WTC11 (cell line): ENCODE results near the gene MED10. TPM values are rescaled to one million over a fixed set of nuclear protein-coding genes. Genes with fewer than 3 reads are reported as not detected.

Source experiments
- ATAC-seq: fragments of 200-7000 bp; cut with Tn5 transposase; 2 replicates; pipeline ENCODE4 v1.10.0; 2021; ENCODE audit warnings: mild to moderate bottlenecking, moderate library complexity
- CTCF ChIA-PET: fragments of 300-600 bp; sonication (Branson Sonifier 250); formaldehyde crosslinking; loops from one replicate; lab custom pipeline; 2021; ENCODE audit warnings: antibody characterized with exemption; lab: Charles Lee
- POLR2A ChIA-PET: fragments of 350-600 bp; sonication (Branson Sonifier 250); formaldehyde crosslinking; loops from one replicate; lab custom pipeline; 2021; ENCODE audit warnings: antibody characterized with exemption; lab: Charles Lee
- DNase-seq: peaks from one replicate; pipeline ENCODE4 v3.0.0; 2021; ENCODE audit warnings: low spot score
- H3K27ac Mint-ChIP-seq: 2 replicates; pipeline ENCODE4 v1.8.0; 2021; ENCODE audit warnings: mixed read lengths
- H3K27me3 Mint-ChIP-seq: 2 replicates; pipeline ENCODE4 v1.8.0; 2021; ENCODE audit warnings: low read depth, mild to moderate bottlenecking, moderate library complexity, mixed read lengths
- H3K36me3 Mint-ChIP-seq: 2 replicates; pipeline ENCODE4 v1.8.0; 2021; ENCODE audit warnings: mixed read lengths
- H3K4me1 Mint-ChIP-seq: 2 replicates; pipeline ENCODE4 v1.8.0; 2022; ENCODE audit warnings: mixed read lengths
- H3K4me3 Mint-ChIP-seq: 2 replicates; pipeline ENCODE4 v1.8.0; 2021; ENCODE audit warnings: mild to moderate bottlenecking, moderate library complexity, mixed read lengths
- H3K9me3 Mint-ChIP-seq: 2 replicates; pipeline ENCODE4 v1.8.0; 2021; ENCODE audit warnings: mixed read lengths
- CBFB ChIP-seq: sonication (generic); formaldehyde crosslinking; IDR thresholded peaks from 2 replicates; pipeline ENCODE4 v1.8.1; 2022; ENCODE audit warnings: mild to moderate bottlenecking, low read depth, missing genetic modification reagents
- ETV6 ChIP-seq: sonication (generic); formaldehyde crosslinking; IDR thresholded peaks from 2 replicates; pipeline ENCODE4 v1.8.1; 2022; ENCODE audit warnings: mild to moderate bottlenecking, missing genetic modification reagents
- FOXP1 ChIP-seq: sonication (generic); formaldehyde crosslinking; IDR thresholded peaks from 2 replicates; pipeline ENCODE4 v1.8.0; 2022; ENCODE audit warnings: missing genetic modification reagents, mild to moderate bottlenecking, moderate library complexity, borderline replicate concordance
- GRHL2 ChIP-seq: fragments of 250-450 bp; sonication (Bioruptor Pico); IDR thresholded peaks from 2 replicates; pipeline ENCODE4 v1.8.0; 2022; ENCODE audit warnings: mild to moderate bottlenecking, moderate library complexity; ENCODE audit not compliant: insufficient replicate concordance, severe bottlenecking
- JAZF1 ChIP-seq: fragments of 250-450 bp; sonication (Bioruptor Pico); IDR thresholded peaks from 2 replicates; pipeline ENCODE4 v1.9.0; 2021; ENCODE audit warnings: moderate library complexity, mild to moderate bottlenecking, inconsistent platforms
- KAT7 ChIP-seq: sonication (generic); formaldehyde crosslinking; IDR thresholded peaks from 2 replicates; pipeline ENCODE4 v1.8.1; 2023; ENCODE audit warnings: missing genetic modification reagents, mild to moderate bottlenecking, borderline replicate concordance
- SP1 ChIP-seq: sonication (generic); formaldehyde crosslinking; conservative IDR thresholded peaks from 2 replicates; pipeline ENCODE4 v1.8.1; 2022; ENCODE audit warnings: missing genetic modification reagents
- TEAD1 ChIP-seq: sonication (generic); formaldehyde crosslinking; IDR thresholded peaks from 2 replicates; pipeline ENCODE4 v1.8.0; 2022; ENCODE audit warnings: mild to moderate bottlenecking, missing genetic modification reagents
- TEAD4 ChIP-seq: sonication (generic); formaldehyde crosslinking; IDR thresholded peaks from 2 replicates; pipeline ENCODE4 v1.8.0; 2022; ENCODE audit warnings: mild to moderate bottlenecking, missing genetic modification reagents
- ZBTB21 ChIP-seq: sonication (generic); formaldehyde crosslinking; IDR thresholded peaks from 2 replicates; pipeline ENCODE4 v1.8.1; 2023; ENCODE audit warnings: mild to moderate bottlenecking, missing genetic modification reagents, borderline replicate concordance
- ZNF232 ChIP-seq: sonication (generic); formaldehyde crosslinking; IDR thresholded peaks from 2 replicates; pipeline ENCODE4 v1.8.0; 2022; ENCODE audit warnings: mild to moderate bottlenecking, missing genetic modification reagents
- ZNF317 ChIP-seq: sonication (generic); formaldehyde crosslinking; IDR thresholded peaks from 2 replicates; pipeline ENCODE4 v1.8.1; 2023; ENCODE audit warnings: low read depth, mild to moderate bottlenecking, moderate library complexity, missing genetic modification reagents, borderline replicate concordance
- total RNA-seq: library from RNA; stranded (reverse); gene quantifications from 3 replicates; pipeline ENCODE4 v1.2.3, GENCODE V29; 2021
- TF ChIP-seq, protein P1 (sequence below): sonication (generic); formaldehyde crosslinking; IDR thresholded peaks from 2 replicates; pipeline ENCODE4 v1.8.0; 2022; ENCODE audit warnings: mild to moderate bottlenecking, missing genetic modification reagents
- TF ChIP-seq, protein P2 (sequence below): sonication (generic); formaldehyde crosslinking; IDR thresholded peaks from 2 replicates; pipeline ENCODE4 v1.8.1; 2023; ENCODE audit warnings: mild to moderate bottlenecking, missing genetic modification reagents, moderate library complexity
- TF ChIP-seq, protein P3 (sequence below): sonication (generic); formaldehyde crosslinking; IDR thresholded peaks from 2 replicates; pipeline ENCODE4 v1.8.0; 2023; ENCODE audit warnings: missing genetic modification reagents
- TF ChIP-seq, protein P4 (sequence below): sonication (generic); formaldehyde crosslinking; IDR thresholded peaks from 2 replicates; pipeline ENCODE4 v1.8.0; 2022; ENCODE audit warnings: mild to moderate bottlenecking, missing genetic modification reagents

The MED10 gene
- total RNA-seq, 1 experiment from 2014 or later = 17.2 TPM

DNA sequence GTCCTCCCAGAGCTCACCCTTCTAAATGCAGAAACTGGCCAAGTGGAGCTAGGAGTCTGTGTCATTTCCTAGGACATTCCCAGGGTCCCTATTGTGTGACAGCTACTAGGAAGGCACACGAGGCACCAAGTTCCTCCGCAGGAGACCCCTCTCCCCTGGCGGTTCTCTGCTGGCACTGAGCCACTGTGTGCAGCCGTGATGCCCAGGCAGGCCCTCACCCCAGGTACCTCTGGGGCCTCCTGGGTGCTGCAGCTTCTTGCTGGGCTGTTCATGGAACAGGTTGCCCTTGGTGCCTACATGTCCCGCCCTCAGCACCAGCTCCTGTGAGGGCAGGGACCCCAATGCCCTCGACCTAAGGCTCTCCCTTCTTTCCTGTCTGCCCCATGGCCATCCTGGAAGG is 23.1 kb downstream of the MED10 start:
- CTCF ChIA-PET = interaction anchor here (1.4 kb wide), 1 partner anchor 80 kb away, joined by 3 read pairs; no protein-coding TSS in a partner anchor
- no peak overlapping the region for H3K27ac Mint-ChIP-seq
- 0 out of 2 replicates have a peak, but pooled peaks cover 5% of the 10 kb centered on the region for H3K9me3 Mint-ChIP-seq
- peaks cover 7% of the 10 kb centered on the region for H3K4me1 Mint-ChIP-seq
- peaks cover 4% of the 10 kb centered on the region; the same call in 1 of the 2 replicates for H3K27me3 Mint-ChIP-seq
- TF ChIP-seq ZBTB21 (CRISPR knock-in tag) (no peak), KAT7 (CRISPR knock-in tag) (no peak), ETV6 (CRISPR knock-in tag) (no peak)
- TF ChIP-seq, protein P1, sequence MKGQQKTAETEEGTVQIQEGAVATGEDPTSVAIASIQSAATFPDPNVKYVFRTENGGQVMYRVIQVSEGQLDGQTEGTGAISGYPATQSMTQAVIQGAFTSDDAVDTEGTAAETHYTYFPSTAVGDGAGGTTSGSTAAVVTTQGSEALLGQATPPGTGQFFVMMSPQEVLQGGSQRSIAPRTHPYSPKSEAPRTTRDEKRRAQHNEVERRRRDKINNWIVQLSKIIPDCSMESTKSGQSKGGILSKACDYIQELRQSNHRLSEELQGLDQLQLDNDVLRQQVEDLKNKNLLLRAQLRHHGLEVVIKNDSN = no peak
- TF ChIP-seq, all 79 proteins: peak for 0
- DNase-seq (no peak), ATAC-seq (no peak)
- H3K36me3 Mint-ChIP-seq = no peaks in the 10 kb centered on the region
- POLR2A ChIA-PET = no interaction called here
- no peak overlapping the region for H3K4me3 Mint-ChIP-seq

DNA sequence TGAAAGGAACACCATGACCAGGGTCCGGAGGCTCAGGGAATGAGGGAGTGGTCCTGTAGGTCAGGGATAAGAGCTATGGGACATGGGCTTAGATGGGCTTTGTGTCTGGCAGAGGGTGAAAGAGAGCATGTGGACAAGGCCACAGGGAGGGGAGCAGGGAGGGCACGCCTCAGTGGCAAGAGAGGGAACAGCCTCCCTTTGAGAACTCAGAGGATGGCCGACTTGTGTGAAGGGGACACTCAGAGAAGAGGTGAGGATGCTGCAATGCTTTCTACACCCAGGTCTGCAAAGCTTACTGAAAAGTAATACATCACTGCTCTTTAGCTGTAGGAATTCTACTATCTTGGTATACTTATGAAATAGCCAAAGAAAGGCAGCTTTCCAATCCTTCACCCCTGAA is 23.5 kb downstream of the MED10 start:
- TF ChIP-seq ZNF232 (CRISPR knock-in tag) = no peak
- TF ChIP-seq, all 79 proteins: peak for 0
- Mint-ChIP-seq H3K27me3 (peaks cover 4% of the 10 kb centered on the region; the same call in 1 of the 2 replicates), H3K27ac (no peak overlapping the region), H3K36me3 (no peaks in the 10 kb centered on the region), H3K4me3 (no peak overlapping the region), H3K9me3 (0 out of 2 replicates have a peak, but pooled peaks cover 5% of the 10 kb centered on the region), H3K4me1 (peaks cover 3% of the 10 kb centered on the region)
- CTCF ChIA-PET = interaction anchor here (1.4 kb wide), 1 partner anchor 80 kb away, joined by 3 read pairs; no protein-coding TSS in a partner anchor
- POLR2A ChIA-PET = no interaction called here
- ATAC-seq = no peak
- no peak for DNase-seq

DNA sequence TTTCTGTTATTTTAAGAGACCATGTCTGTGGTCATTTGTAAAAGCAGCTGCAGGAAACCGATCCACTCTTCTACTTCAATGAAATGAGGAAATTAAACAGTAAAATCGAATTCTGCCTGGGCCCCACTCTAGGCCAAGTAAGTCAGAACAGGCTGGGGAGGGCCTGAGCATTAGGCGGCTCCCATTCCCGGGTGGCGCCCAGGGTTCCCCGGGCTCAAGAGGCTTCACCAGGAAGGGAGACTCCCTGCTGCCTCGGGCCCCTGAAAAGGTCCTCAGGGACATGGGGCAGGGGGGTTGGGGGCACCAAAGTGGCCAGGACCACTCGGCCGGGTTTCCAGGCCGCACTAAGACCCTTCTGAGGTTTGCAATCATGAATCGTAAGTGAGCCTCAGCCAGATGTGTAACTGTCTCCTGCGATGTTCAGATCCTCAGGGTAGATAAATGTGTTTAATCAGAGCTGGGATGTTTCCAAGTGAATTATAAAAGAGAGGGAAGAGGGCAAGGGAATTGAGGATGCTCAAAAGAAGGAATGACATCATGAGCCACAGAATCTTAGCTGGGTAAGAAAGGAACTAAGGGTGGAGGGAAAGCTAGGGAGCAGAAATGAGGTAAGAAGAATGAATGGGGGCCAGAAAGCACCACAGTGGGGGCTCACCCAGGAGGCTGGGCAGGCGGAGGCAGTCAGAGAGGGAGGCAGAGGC is 24.6 kb downstream of the MED10 start:
- DNase-seq (no peak), ATAC-seq (no peak)
- Mint-ChIP-seq H3K27me3 (peaks cover 4% of the 10 kb centered on the region; the same call in 1 of the 2 replicates), H3K36me3 (no peaks in the 10 kb centered on the region), H3K4me1 (no peaks in the 10 kb centered on the region), H3K4me3 (no peak overlapping the region), H3K9me3 (0 out of 2 replicates have a peak, but pooled peaks cover 5% of the 10 kb centered on the region), H3K27ac (no peak overlapping the region)
- CTCF ChIA-PET = no interaction called here
- TF ChIP-seq, protein P2, sequence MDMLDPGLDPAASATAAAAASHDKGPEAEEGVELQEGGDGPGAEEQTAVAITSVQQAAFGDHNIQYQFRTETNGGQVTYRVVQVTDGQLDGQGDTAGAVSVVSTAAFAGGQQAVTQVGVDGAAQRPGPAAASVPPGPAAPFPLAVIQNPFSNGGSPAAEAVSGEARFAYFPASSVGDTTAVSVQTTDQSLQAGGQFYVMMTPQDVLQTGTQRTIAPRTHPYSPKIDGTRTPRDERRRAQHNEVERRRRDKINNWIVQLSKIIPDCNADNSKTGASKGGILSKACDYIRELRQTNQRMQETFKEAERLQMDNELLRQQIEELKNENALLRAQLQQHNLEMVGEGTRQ (CRISPR knock-in tag) = no peak
- POLR2A ChIA-PET = no interaction called here

DNA sequence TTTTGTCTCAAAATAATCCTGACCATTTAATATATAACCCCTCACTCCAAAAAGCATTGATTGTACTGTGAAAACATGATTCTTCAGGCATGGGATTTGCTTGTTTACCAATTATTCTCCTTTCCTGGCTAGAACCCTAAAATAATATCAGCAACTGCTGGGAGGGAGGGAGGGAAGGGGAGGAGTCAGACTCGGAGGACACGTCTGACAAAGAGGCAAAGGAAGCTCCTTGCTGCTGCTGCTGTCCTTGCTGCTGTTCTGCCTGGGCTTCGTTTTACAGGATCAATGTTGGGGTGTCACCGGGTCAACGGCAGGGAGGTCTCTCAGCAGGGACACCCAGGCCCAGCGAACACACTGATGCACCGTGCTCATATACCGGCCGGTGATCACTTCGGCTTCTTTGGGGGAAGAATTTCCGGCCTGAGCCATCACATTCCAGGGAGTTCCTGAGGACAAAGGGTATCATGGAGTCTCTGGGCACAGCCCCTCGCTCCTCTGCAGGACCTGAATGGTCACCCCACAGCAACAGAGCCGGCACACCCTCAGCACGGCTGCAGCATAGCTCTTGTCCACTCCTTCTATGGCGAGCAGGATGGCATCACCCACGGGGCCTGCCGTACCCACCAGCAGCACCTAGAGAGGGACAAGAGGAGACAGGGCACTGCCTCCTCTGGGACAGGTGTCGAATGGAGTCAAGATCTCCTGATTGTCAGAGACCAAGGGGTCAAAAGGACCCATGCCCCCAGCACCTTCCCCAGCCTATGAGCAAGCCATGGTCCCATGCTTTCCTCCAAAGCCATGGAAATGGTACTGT is 27.9 kb downstream of the MED10 start:
- Mint-ChIP-seq H3K4me1 (no peaks in the 10 kb centered on the region), H3K9me3 (0 out of 2 replicates have a peak, but pooled peaks cover 5% of the 10 kb centered on the region), H3K4me3 (no peak overlapping the region), H3K27ac (no peak overlapping the region), H3K27me3 (peaks cover 4% of the 10 kb centered on the region; the same call in 1 of the 2 replicates), H3K36me3 (no peaks in the 10 kb centered on the region)
- ChIA-PET POLR2A (interaction anchor here (0.7 kb wide), 1 partner anchor 14 kb away, joined by 5 read pairs; no protein-coding TSS in a partner anchor), CTCF (interaction anchor here (0.7 kb wide), 1 partner anchor 85 kb away, joined by 4 read pairs; no protein-coding TSS in a partner anchor)
- ATAC-seq = peak; percentile 52
- TF ChIP-seq CBFB (CRISPR knock-in tag) (no peak), ZNF317 (CRISPR knock-in tag) (no peak), ZNF232 (CRISPR knock-in tag) (no peak), KAT7 (CRISPR knock-in tag) (no peak), JAZF1 (CRISPR knock-in tag) (no peak), TEAD1 (no peak), FOXP1 (no peak), TEAD4 (CRISPR knock-in tag) (no peak), SP1 (CRISPR knock-in tag) (no peak), GRHL2 (CRISPR knock-in tag) (no peak)
- TF ChIP-seq, protein P3, sequence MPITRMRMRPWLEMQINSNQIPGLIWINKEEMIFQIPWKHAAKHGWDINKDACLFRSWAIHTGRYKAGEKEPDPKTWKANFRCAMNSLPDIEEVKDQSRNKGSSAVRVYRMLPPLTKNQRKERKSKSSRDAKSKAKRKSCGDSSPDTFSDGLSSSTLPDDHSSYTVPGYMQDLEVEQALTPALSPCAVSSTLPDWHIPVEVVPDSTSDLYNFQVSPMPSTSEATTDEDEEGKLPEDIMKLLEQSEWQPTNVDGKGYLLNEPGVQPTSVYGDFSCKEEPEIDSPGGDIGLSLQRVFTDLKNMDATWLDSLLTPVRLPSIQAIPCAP (CRISPR knock-in tag) = no peak
- TF ChIP-seq, protein P4, sequence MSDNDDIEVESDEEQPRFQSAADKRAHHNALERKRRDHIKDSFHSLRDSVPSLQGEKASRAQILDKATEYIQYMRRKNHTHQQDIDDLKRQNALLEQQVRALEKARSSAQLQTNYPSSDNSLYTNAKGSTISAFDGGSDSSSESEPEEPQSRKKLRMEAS (CRISPR knock-in tag) = no peak
- no peak for DNase-seq
